ENCODE results near the gene FNDC7. TPM values are rescaled to one million over a fixed set of nuclear protein-coding genes. Genes with fewer than 3 reads are reported as not detected.

Gene FNDC7
- total and polyA plus RNA-seq, 9 of the 15 experiments (the other 6 are each of a cell fraction or from before 2014, with no cell fraction given), result not detected

- TF ChIP-seq ZNF253 (CRISPR knock-in tag; conservative IDR thresholded peaks at IDR 0.05) (no peak), ADNP (tag; IDR thresholded peaks at IDR 0.05) (no peak; the same call in 1 of the 2 replicates), RREB1 (CRISPR knock-in tag; IDR thresholded peaks at IDR 0.05) (no peak), KAT2B (IDR thresholded peaks at IDR 0.05; ENCODE audit: low read depth, low read length) (peak; percentile 46), MITF (IDR thresholded peaks at IDR 0.05) (no peak), GTF2B (IDR thresholded peaks at IDR 0.05; ENCODE audit: extremely low read depth, insufficient read length) (no peak), FOXJ2 (tag; IDR thresholded peaks at IDR 0.05) (0 out of 2 replicates have a peak, but pooled peaks have one; percentile 52), PRMT5 (CRISPR knock-in tag; IDR thresholded peaks at IDR 0.05) (no peak), ZNF347 (CRISPR knock-in tag; IDR thresholded peaks at IDR 0.05; ENCODE audit: low read depth) (no peak), UBTF (IDR thresholded peaks at IDR 0.05; ENCODE audit: borderline replicate concordance in 1 of 2, low read depth in 2 of 2, low read length in 2 of 2) (peak; percentile 49 to 73; a peak in 1 of 4 replicates), CBX2 (IDR thresholded peaks at IDR 0.05; ENCODE audit: insufficient read depth, low read length, poor library complexity, severe bottlenecking) (no peak), NCOR1 (IDR thresholded peaks at IDR 0.05) (no peak; the same call in 1 of the 2 replicates), GTF2E2 (tag; IDR thresholded peaks at IDR 0.05) (peak; percentile 76; the same call in 1 of the 2 replicates)
Observed at GRCh38 chr1:108746382-108747170, 33.9 kb downstream of the FNDC7 start, which contains the start of gene STXBP3 (continued).
